GM18867 (cell line): ENCODE measurements around the gene ST6GALNAC1.
"Not testable (repeated sequence)": the region's sequence is repeated elsewhere in the genome, so short reads cannot be mapped to it uniquely, and the experiment has no call there.

Experiments used
- ATAC-seq: cut with Tn5 transposase; IDR thresholded peaks from one replicate; pipeline ENCODE4 v1.9.1; 2021; ENCODE audit warnings: mild to moderate bottlenecking, moderate library complexity; ENCODE audit not compliant: unreplicated experiment

Gene ST6GALNAC1

DNA sequence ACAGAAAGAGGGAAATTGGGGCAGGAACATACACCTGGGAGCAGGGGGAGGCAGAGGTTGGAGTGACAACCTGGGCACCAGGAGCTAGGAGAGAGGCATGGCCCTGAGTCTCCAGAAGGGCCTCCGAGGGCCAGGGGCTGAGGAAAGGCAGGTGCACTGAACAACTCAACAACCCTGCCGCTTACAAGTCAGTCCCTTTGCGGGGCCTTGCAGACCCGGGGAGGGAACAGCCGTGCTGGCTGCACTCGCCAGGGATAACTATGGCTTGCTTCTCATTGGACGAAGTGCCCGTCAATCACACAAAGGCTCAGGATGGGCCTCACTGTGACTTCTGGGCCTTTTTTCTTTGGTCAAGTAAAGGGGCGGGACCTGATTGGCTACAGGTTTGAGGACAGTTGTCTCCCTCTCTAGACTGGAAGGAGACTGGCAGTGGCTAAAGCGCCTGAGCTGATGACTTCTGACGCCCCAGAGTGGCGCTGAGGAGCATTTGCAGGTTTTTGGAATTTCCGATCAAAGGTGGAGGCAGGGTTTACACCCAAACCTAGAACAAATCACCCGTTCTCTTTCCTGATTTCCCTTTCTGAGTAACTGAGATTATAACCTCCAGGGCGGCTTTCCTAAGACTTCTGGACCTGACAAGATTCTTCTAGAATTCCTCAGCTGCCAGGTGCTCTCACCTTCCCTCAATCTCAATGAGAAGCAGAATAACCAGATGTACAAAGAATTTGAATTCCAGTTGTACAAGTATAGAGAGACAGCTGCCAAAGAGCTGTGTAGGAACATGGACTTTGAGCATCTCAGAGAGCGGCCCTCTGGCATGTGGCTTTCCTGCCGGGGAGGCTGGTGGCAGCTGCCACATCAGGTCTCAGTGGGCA lies 30.3 kb downstream of the ST6GALNAC1 start:
- ATAC-seq, result no peak

GRCh38 chr17:76612465-76612864 lies 31.1 kb downstream of the ST6GALNAC1 start:
- ATAC-seq, result no peak

- no peak for ATAC-seq
Measured at GRCh38 chr17:76611758-76612157, 31.8 kb downstream of the ST6GALNAC1 start.

GRCh38 chr17:76611080-76611749 lies 32.3 kb downstream of the ST6GALNAC1 start:
- ATAC-seq, result not testable (repeated sequence)

GRCh38 chr17:76606685-76607084 lies 36.9 kb downstream of the ST6GALNAC1 start:
- not testable (repeated sequence) for ATAC-seq

DNA sequence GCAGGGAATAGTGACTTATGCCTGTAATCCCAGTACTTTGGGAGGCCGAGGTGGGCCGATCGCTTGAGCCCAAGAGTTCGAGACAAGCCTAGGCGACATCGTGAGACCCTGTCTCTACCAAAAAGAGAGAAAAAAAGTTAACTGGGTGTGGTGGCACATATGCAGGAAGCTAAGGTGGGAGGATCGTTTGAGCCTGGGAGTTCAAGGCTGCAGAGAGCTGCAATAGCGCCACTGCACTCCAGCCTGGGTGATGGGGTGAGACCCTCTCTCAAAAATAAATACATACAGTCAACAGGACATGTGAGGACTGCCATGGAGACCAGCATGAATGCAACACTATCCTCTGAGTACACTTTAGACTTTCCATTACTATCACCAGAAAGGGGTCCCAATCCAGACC lies 42.5 kb downstream of the ST6GALNAC1 start:
- no peak for ATAC-seq

GRCh38 chr17:76599694-76600460 lies 43.7 kb downstream of the ST6GALNAC1 start:
- ATAC-seq, result no peak

- ATAC-seq, result no peak
Measured at GRCh38 chr17:76598004-76598439, 45.5 kb downstream of the ST6GALNAC1 start.

DNA sequence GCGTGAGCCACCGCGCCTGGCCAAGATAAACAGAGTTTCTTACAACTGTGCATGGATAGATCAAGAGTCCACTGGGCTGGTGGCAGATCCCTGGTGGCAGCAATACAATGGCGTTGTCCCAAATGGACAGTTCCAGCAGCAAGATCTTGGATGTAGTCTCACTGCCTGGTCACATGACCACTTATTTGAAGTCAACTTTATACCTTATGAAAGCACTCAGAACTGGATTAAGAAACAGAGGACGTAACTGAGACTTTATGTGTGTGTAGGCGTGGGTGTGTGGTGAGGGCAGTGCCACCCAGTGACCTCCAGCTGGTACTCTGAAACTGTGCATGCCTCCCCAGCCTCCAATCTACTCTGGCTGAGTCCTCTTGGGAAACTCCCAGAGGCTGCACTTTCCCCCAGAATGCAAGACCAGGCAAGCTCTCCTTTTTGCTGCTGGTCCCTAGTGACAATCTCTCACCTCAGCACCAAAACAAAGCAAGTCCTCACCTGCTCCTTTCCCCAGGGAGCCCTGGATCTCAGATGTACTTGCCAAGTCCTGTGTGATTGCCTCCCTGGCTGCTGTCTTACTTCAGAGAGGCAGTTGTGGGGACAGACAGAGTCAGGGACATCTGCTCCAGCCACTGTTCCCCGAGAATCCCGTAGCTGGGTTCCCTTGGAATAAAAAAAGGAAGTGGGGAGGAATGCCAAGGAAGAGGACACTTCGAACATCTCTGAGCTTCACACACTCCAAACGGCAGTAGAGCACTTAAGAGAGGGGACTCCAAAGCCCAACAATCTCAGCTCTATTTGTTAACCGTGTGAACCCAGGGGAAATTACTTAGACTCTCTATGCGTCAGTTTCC lies 46.2 kb downstream of the ST6GALNAC1 start:
- ATAC-seq, result no peak

GRCh38 chr17:76594690-76595089 lies 48.9 kb downstream of the ST6GALNAC1 start:
- no peak for ATAC-seq

GRCh38 chr17:76593959-76594358 lies 49.6 kb downstream of the ST6GALNAC1 start:
- ATAC-seq, result no peak

- no peak for ATAC-seq
Measured at GRCh38 chr17:76593384-76593826, 50.2 kb downstream of the ST6GALNAC1 start.

GRCh38 chr17:76588182-76588581 lies 55.4 kb downstream of the ST6GALNAC1 start:
- ATAC-seq, result no peak

DNA sequence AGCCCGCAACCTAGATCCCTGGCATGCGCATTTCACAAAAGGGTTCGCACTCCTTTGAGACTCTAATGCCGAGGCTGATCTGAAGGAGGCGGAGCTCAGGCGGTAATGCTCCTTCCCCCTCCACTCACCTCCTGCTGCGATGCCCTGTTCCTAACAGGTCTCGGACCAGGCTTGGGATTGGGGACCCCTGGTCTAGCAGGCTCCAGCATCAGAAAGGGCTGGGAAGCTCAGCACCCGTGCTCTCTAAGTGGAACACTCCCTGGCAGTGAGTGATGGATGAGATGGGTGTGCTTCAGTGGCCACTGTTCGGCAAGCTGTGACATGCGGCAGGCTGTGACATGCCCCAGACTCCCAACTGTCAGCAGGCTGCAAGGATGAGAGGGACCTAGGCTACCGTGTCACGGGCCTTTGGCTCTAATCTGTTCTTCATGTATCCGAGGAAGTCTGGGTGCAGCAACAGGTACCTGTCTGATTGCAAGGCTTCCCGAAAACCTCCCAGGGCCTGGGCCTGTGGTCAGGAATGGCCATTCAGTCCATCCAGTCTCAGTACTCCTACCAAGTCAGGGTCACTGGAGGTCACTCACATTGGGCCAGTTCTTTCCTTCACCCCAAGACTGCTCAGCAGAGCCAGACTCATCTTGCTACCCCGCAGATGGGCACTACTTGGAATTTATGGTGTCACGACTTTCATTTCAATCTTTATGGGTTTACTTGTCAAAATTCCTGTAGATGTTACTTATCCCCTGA lies 56.6 kb downstream of the ST6GALNAC1 start:
- ATAC-seq, result no peak

GRCh38 chr17:76585649-76586593 lies 57.6 kb downstream of the ST6GALNAC1 start, which contains the start of gene ST6GALNAC2:
TSS of gene ST6GALNAC2 (minus strand) at chr17:76585860. CDS start at chr17:76585808, 52 bp downstream.
- no peak for ATAC-seq

- ATAC-seq, result no peak
Measured at GRCh38 chr17:76585033-76585648, 58.4 kb downstream of the ST6GALNAC1 start.

GRCh38 chr17:76584427-76585032 lies 59.0 kb downstream of the ST6GALNAC1 start:
- ATAC-seq, result no peak

- no peak for ATAC-seq
Measured at GRCh38 chr17:76582660-76583059, 60.9 kb downstream of the ST6GALNAC1 start.
